ENCODE data around the gene C12orf60. TPM values are rescaled to one million over a fixed set of nuclear protein-coding genes. Genes with fewer than 3 reads are reported as not detected.
A peak's percentile ranks its signal among the peaks of the same experiment; 100 is the strongest.

Gene C12orf60
- total RNA-seq, 4 donors from 2014 or later = 0.77 to 16.5 (median 0.95) TPM

DNA sequence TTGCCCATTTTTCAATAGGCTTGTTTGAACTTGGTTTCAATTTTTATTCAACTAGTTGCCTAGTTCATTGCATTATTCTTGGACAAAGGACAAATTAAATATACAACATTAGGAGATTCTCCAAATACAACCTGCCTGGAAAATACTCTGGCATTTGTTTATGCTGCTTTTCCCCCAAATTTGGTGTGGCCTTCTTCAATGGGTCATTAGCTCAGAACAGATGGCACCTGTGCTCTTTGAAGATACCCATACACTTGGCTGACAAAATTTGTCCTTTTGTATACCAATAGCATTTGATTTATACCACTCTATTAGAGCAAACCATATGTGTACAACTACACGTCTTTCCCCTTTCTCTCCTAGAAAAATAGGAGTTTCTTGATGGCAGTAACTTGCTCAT lies 35.9 kb upstream of the C12orf60 start:
- no peak overlapping the region for H3K4me3 ChIP-seq

GRCh38 chr12:14768823-14769405 lies 34.6 kb upstream of the C12orf60 start:
- intact Hi-C loops (cut with DNase I; ENCODE audit: low total_unique reads) = no loop called here

More for the DNA sequence above, 35.9 kb upstream of the C12orf60 start:
- Histone ChIP-seq H3K9me3 (no peaks in the 10 kb centered on the region), H3K4me1 (no peaks in the 10 kb centered on the region), H3K27me3 (no peaks in the 10 kb centered on the region), H3K36me3 (no peaks in the 10 kb centered on the region), H3K27ac (no peak overlapping the region)
- TF ChIP-seq CTCF (IDR thresholded peaks at IDR 0.05) = no peak
- no peak for TF ChIP-seq POLR2A (IDR thresholded peaks at IDR 0.05)
- no peak for DNase-seq
- intact Hi-C loops (cut with DNase I; ENCODE audit: low total_unique reads) = no loop called here

DNA sequence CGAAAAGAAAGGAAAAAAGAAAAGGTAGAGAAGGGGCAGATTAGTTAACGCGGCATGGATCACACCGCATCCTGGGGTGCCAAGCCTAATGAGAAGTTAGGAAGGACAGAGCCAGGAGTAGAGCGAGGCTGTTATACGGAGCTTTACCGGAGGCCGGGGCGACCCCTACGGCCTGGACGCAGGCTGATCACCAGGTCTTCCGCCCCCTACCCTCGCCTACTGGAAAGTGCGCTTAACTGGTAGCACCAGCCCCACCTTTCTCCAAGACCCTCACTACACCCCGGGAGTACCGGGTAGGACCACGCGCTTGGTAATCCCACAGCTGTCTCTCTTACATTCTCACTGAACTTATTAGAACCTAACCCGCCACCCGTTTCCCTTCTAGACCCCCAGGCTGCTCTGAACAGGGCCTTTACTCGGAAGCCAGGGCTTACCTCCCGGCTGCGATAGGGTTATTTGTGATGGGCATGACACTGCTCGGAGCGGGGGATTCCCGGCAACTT lies 34.0 kb upstream of the C12orf60 start:
- intact Hi-C loops (cut with DNase I; ENCODE audit: low total_unique reads) = no loop called here
- no peaks in the 10 kb centered on the region for H3K36me3 ChIP-seq
- TF ChIP-seq POLR2A (IDR thresholded peaks at IDR 0.05) = no peak
- no peak for TF ChIP-seq CTCF (IDR thresholded peaks at IDR 0.05)

More at GRCh38 chr12:14768823-14769405, 34.6 kb upstream of the C12orf60 start:
- peak in 1 of 2 donors; percentile 17 for DNase-seq
- H3K27me3 ChIP-seq = no peaks in the 10 kb centered on the region
- peak overlapping the region; percentile 94 for H3K27ac ChIP-seq
- no peaks in the 10 kb centered on the region for H3K4me1 ChIP-seq
- peak overlapping the region; percentile 62 to 91 for H3K4me3 ChIP-seq
- no peaks in the 10 kb centered on the region for H3K36me3 ChIP-seq
- TF ChIP-seq POLR2A (IDR thresholded peaks at IDR 0.05) = no peak
- no peak for TF ChIP-seq CTCF (IDR thresholded peaks at IDR 0.05)
- no peaks in the 10 kb centered on the region for H3K9me3 ChIP-seq

GRCh38 chr12:14769969-14770495 lies 33.4 kb upstream of the C12orf60 start:
- no peaks in the 10 kb centered on the region for H3K4me1 ChIP-seq
- DNase-seq = peak; percentile 77 to 78
- H3K36me3 ChIP-seq = no peaks in the 10 kb centered on the region
- intact Hi-C loops (cut with DNase I; ENCODE audit: low total_unique reads) = no loop called here
- TF ChIP-seq CTCF (IDR thresholded peaks at IDR 0.05) (peak; percentile 79 to 87 (median 81)), POLR2A (IDR thresholded peaks at IDR 0.05) (peak in 1 of 2 donors; percentile 26)
- H3K9me3 ChIP-seq = no peaks in the 10 kb centered on the region
- no peaks in the 10 kb centered on the region for H3K27me3 ChIP-seq
- H3K4me3 ChIP-seq = peak overlapping the region; percentile 62 to 91
- peak overlapping the region; percentile 94 for H3K27ac ChIP-seq

More for the DNA sequence above, 34.0 kb upstream of the C12orf60 start:
- H3K27me3 ChIP-seq = no peaks in the 10 kb centered on the region
- H3K4me3 ChIP-seq = peak overlapping the region; percentile 62 to 91
- peak overlapping the region; percentile 94 for H3K27ac ChIP-seq
- H3K4me1 ChIP-seq = no peaks in the 10 kb centered on the region
- no peaks in the 10 kb centered on the region for H3K9me3 ChIP-seq
- peak; percentile 41 to 54 for DNase-seq
